WTC11 (cell line): ENCODE data around the gene MYO15B. TPM values are rescaled to one million over a fixed set of nuclear protein-coding genes. Genes with fewer than 3 reads are reported as not detected.

Experiments
- ATAC-seq: fragments of 200-7000 bp; cut with Tn5 transposase; 2 replicates; pipeline ENCODE4 v1.10.0; 2021; ENCODE audit warnings: mild to moderate bottlenecking, moderate library complexity
- CTCF ChIA-PET: fragments of 300-600 bp; sonication (Branson Sonifier 250); formaldehyde crosslinking; loops from one replicate; lab custom pipeline; 2021; ENCODE audit warnings: antibody characterized with exemption; lab: Charles Lee
- POLR2A ChIA-PET: fragments of 350-600 bp; sonication (Branson Sonifier 250); formaldehyde crosslinking; loops from one replicate; lab custom pipeline; 2021; ENCODE audit warnings: antibody characterized with exemption; lab: Charles Lee
- DNase-seq: peaks from one replicate; pipeline ENCODE4 v3.0.0; 2021; ENCODE audit warnings: low spot score
- H3K27ac Mint-ChIP-seq: 2 replicates; pipeline ENCODE4 v1.8.0; 2021; ENCODE audit warnings: mixed read lengths
- H3K27me3 Mint-ChIP-seq: 2 replicates; pipeline ENCODE4 v1.8.0; 2021; ENCODE audit warnings: low read depth, mild to moderate bottlenecking, moderate library complexity, mixed read lengths
- H3K36me3 Mint-ChIP-seq: 2 replicates; pipeline ENCODE4 v1.8.0; 2021; ENCODE audit warnings: mixed read lengths
- H3K4me1 Mint-ChIP-seq: 2 replicates; pipeline ENCODE4 v1.8.0; 2022; ENCODE audit warnings: mixed read lengths
- H3K4me3 Mint-ChIP-seq: 2 replicates; pipeline ENCODE4 v1.8.0; 2021; ENCODE audit warnings: mild to moderate bottlenecking, moderate library complexity, mixed read lengths
- H3K9me3 Mint-ChIP-seq: 2 replicates; pipeline ENCODE4 v1.8.0; 2021; ENCODE audit warnings: mixed read lengths
- E2F4 ChIP-seq: sonication (generic); formaldehyde crosslinking; IDR thresholded peaks from 2 replicates; pipeline ENCODE4 v1.8.1; 2022; ENCODE audit warnings: low read depth, mild to moderate bottlenecking, moderate library complexity, missing genetic modification reagents, borderline replicate concordance
- ETV6 ChIP-seq: sonication (generic); formaldehyde crosslinking; IDR thresholded peaks from 2 replicates; pipeline ENCODE4 v1.8.1; 2022; ENCODE audit warnings: mild to moderate bottlenecking, missing genetic modification reagents
- GTF2I ChIP-seq: fragments of 250-450 bp; sonication (Bioruptor Pico); conservative IDR thresholded peaks from 2 replicates; pipeline ENCODE4 v1.4.0; 2021; ENCODE audit warnings: mild to moderate bottlenecking
- JAZF1 ChIP-seq: fragments of 250-450 bp; sonication (Bioruptor Pico); IDR thresholded peaks from 2 replicates; pipeline ENCODE4 v1.9.0; 2021; ENCODE audit warnings: moderate library complexity, mild to moderate bottlenecking, inconsistent platforms
- KAT7 ChIP-seq: sonication (generic); formaldehyde crosslinking; IDR thresholded peaks from 2 replicates; pipeline ENCODE4 v1.8.1; 2023; ENCODE audit warnings: missing genetic modification reagents, mild to moderate bottlenecking, borderline replicate concordance
- NFE2L1 ChIP-seq: sonication (generic); formaldehyde crosslinking; IDR thresholded peaks from 2 replicates; pipeline ENCODE4 v1.8.1; 2023; ENCODE audit warnings: missing genetic modification reagents
- NR1H2 ChIP-seq: sonication (generic); formaldehyde crosslinking; IDR thresholded peaks from 2 replicates; pipeline ENCODE4 v1.9.0; 2021; ENCODE audit warnings: mild to moderate bottlenecking, moderate library complexity, missing genetic modification reagents
- RORB ChIP-seq: fragments of 250-450 bp; sonication (Bioruptor Pico); IDR thresholded peaks from 2 replicates; pipeline ENCODE4 v1.9.0; 2021; ENCODE audit warnings: mild to moderate bottlenecking
- SMAD3 ChIP-seq: sonication (generic); formaldehyde crosslinking; IDR thresholded peaks from 2 replicates; pipeline ENCODE4 v1.8.0; 2022; ENCODE audit warnings: missing genetic modification reagents, mild to moderate bottlenecking, borderline replicate concordance
- SMAD4 ChIP-seq: sonication (generic); formaldehyde crosslinking; IDR thresholded peaks from 2 replicates; pipeline ENCODE4 v1.8.0; 2022; ENCODE audit warnings: mild to moderate bottlenecking, missing genetic modification reagents
- SOX15 ChIP-seq: fragments of 250-450 bp; sonication (Bioruptor Pico); IDR thresholded peaks from 2 replicates; pipeline ENCODE4 v1.9.0; 2021; ENCODE audit warnings: mild to moderate bottlenecking
- TEAD1 ChIP-seq: sonication (generic); formaldehyde crosslinking; IDR thresholded peaks from 2 replicates; pipeline ENCODE4 v1.8.0; 2022; ENCODE audit warnings: mild to moderate bottlenecking, missing genetic modification reagents
- USF2 ChIP-seq: sonication (generic); formaldehyde crosslinking; IDR thresholded peaks from 2 replicates; pipeline ENCODE4 v1.8.1; 2023; ENCODE audit warnings: mild to moderate bottlenecking, missing genetic modification reagents, moderate library complexity
- ZNF121 ChIP-seq: sonication (generic); formaldehyde crosslinking; IDR thresholded peaks from 2 replicates; pipeline ENCODE4 v1.8.0; 2023; ENCODE audit warnings: missing genetic modification reagents
- ZNF317 ChIP-seq: sonication (generic); formaldehyde crosslinking; IDR thresholded peaks from 2 replicates; pipeline ENCODE4 v1.8.1; 2023; ENCODE audit warnings: low read depth, mild to moderate bottlenecking, moderate library complexity, missing genetic modification reagents, borderline replicate concordance
- ZNF396 ChIP-seq: fragments of 250-450 bp; sonication (Bioruptor Pico); IDR thresholded peaks from 2 replicates; pipeline ENCODE4 v1.8.0; 2021; ENCODE audit warnings: mild to moderate bottlenecking, moderate library complexity, borderline replicate concordance
- ZNF416 ChIP-seq: fragments of 250-450 bp; sonication (Bioruptor Pico); IDR thresholded peaks from 2 replicates; pipeline ENCODE4 v1.9.0; 2021; ENCODE audit warnings: mild to moderate bottlenecking, inconsistent platforms
- total RNA-seq: library from RNA; stranded (reverse); gene quantifications from 3 replicates; pipeline ENCODE4 v1.2.3, GENCODE V29; 2021
- TF ChIP-seq, protein P1 (sequence below): sonication (generic); formaldehyde crosslinking; IDR thresholded peaks from 2 replicates; pipeline ENCODE4 v1.8.1; 2023; ENCODE audit warnings: mild to moderate bottlenecking, missing genetic modification reagents, borderline replicate concordance
- TF ChIP-seq, protein P2 (sequence below): fragments of 250-450 bp; sonication (Bioruptor Pico); IDR thresholded peaks from 2 replicates; pipeline ENCODE4 v1.8.0; 2021; ENCODE audit warnings: mild to moderate bottlenecking
- TF ChIP-seq, protein P3 (sequence below): sonication (generic); formaldehyde crosslinking; IDR thresholded peaks from 2 replicates; pipeline ENCODE4 v1.8.1; 2022; ENCODE audit warnings: mild to moderate bottlenecking, moderate library complexity, missing genetic modification reagents
- TF ChIP-seq, protein P4 (sequence below): fragments of 250-450 bp; sonication (Bioruptor Pico); IDR thresholded peaks from 2 replicates; pipeline ENCODE4 v1.9.0; 2021; ENCODE audit warnings: mild to moderate bottlenecking, borderline replicate concordance

Gene MYO15B
- total RNA-seq, 1 experiment from 2014 or later = 35.6 TPM

GRCh38 chr17:75590849-75591721, 3.5 kb downstream of the MYO15B start (continued):
- TF ChIP-seq, protein P1, sequence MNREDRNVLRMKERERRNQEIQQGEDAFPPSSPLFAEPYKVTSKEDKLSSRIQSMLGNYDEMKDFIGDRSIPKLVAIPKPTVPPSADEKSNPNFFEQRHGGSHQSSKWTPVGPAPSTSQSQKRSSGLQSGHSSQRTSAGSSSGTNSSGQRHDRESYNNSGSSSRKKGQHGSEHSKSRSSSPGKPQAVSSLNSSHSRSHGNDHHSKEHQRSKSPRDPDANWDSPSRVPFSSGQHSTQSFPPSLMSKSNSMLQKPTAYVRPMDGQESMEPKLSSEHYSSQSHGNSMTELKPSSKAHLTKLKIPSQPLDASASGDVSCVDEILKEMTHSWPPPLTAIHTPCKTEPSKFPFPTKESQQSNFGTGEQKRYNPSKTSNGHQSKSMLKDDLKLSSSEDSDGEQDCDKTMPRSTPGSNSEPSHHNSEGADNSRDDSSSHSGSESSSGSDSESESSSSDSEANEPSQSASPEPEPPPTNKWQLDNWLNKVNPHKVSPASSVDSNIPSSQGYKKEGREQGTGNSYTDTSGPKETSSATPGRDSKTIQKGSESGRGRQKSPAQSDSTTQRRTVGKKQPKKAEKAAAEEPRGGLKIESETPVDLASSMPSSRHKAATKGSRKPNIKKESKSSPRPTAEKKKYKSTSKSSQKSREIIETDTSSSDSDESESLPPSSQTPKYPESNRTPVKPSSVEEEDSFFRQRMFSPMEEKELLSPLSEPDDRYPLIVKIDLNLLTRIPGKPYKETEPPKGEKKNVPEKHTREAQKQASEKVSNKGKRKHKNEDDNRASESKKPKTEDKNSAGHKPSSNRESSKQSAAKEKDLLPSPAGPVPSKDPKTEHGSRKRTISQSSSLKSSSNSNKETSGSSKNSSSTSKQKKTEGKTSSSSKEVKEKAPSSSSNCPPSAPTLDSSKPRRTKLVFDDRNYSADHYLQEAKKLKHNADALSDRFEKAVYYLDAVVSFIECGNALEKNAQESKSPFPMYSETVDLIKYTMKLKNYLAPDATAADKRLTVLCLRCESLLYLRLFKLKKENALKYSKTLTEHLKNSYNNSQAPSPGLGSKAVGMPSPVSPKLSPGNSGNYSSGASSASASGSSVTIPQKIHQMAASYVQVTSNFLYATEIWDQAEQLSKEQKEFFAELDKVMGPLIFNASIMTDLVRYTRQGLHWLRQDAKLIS = no peak
- no peak for TF ChIP-seq KAT7 (CRISPR knock-in tag)
- TF ChIP-seq SMAD4 = no peak
- no peak for TF ChIP-seq RORB
- TF ChIP-seq GTF2I = no peak
- no peak for TF ChIP-seq ZNF396

DNA sequence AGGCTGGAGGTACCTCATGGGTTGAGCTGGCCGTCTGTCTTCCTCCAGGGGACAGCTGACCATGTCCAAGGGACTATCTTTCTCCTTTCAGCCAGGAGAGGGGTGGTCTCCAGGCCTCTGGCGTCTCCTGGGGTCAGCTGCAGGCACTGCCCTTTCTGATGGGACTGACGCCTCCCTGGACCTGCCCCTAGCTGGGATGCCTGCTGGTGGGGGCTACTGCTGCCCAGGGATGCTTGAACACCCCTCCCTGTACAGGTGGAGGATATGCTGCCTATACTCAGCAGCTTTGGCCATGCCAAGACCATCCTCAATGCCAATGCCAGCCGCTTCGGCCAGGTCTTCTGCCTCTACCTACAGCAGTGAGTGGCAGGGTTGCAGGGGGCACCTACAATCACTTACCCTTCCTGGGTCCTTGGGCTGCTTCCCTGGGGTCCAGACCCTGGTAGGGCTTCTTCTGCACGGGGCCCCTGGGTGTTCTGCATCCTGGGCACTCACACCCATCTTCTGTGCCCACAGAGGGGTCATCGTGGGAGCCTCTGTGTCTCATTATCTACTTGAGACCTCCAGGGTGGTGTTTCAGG, 4.2 kb downstream of the MYO15B start:
- H3K36me3 Mint-ChIP-seq = no peaks in the 10 kb centered on the region
- no peaks in the 10 kb centered on the region for H3K9me3 Mint-ChIP-seq
- H3K27me3 Mint-ChIP-seq = peaks cover 15% of the 10 kb centered on the region
- ATAC-seq = no peak
- peaks cover 5% of the 10 kb centered on the region for H3K4me1 Mint-ChIP-seq
- CTCF ChIA-PET = interaction anchor here (0.6 to 8.9 kb wide), 10 partner anchors 9 to 239 kb away, joined by 3 to 61 read pairs (median 4); partner anchors contain the start of genes SMIM5 and TSEN54
- H3K27ac Mint-ChIP-seq = no peak overlapping the region
- POLR2A ChIA-PET = no interaction called here
- TF ChIP-seq SMAD4 = no peak
- TF ChIP-seq SMAD3 (CRISPR knock-in tag) = no peak
- TF ChIP-seq ZNF317 (CRISPR knock-in tag) = no peak
- TF ChIP-seq TEAD1 (CRISPR knock-in tag) = no peak
- no peak for TF ChIP-seq ZNF416 (CRISPR knock-in tag)
- TF ChIP-seq USF2 = no peak
- TF ChIP-seq, protein P2, sequence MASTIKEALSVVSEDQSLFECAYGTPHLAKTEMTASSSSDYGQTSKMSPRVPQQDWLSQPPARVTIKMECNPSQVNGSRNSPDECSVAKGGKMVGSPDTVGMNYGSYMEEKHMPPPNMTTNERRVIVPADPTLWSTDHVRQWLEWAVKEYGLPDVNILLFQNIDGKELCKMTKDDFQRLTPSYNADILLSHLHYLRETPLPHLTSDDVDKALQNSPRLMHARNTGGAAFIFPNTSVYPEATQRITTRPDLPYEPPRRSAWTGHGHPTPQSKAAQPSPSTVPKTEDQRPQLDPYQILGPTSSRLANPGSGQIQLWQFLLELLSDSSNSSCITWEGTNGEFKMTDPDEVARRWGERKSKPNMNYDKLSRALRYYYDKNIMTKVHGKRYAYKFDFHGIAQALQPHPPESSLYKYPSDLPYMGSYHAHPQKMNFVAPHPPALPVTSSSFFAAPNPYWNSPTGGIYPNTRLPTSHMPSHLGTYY = no peak
- no peak for TF ChIP-seq ETV6
- no peak for TF ChIP-seq E2F4 (CRISPR knock-in tag)
- no peak for TF ChIP-seq RORB
- no peak for TF ChIP-seq JAZF1 (CRISPR knock-in tag)
- no peak for TF ChIP-seq SOX15
- no peak for TF ChIP-seq NR1H2
- TF ChIP-seq NFE2L1 = no peak
- TF ChIP-seq, protein P3, sequence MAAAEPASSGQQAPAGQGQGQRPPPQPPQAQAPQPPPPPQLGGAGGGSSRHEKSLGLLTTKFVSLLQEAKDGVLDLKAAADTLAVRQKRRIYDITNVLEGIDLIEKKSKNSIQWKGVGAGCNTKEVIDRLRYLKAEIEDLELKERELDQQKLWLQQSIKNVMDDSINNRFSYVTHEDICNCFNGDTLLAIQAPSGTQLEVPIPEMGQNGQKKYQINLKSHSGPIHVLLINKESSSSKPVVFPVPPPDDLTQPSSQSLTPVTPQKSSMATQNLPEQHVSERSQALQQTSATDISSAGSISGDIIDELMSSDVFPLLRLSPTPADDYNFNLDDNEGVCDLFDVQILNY (CRISPR knock-in tag) = no peak
- TF ChIP-seq, protein P4, sequence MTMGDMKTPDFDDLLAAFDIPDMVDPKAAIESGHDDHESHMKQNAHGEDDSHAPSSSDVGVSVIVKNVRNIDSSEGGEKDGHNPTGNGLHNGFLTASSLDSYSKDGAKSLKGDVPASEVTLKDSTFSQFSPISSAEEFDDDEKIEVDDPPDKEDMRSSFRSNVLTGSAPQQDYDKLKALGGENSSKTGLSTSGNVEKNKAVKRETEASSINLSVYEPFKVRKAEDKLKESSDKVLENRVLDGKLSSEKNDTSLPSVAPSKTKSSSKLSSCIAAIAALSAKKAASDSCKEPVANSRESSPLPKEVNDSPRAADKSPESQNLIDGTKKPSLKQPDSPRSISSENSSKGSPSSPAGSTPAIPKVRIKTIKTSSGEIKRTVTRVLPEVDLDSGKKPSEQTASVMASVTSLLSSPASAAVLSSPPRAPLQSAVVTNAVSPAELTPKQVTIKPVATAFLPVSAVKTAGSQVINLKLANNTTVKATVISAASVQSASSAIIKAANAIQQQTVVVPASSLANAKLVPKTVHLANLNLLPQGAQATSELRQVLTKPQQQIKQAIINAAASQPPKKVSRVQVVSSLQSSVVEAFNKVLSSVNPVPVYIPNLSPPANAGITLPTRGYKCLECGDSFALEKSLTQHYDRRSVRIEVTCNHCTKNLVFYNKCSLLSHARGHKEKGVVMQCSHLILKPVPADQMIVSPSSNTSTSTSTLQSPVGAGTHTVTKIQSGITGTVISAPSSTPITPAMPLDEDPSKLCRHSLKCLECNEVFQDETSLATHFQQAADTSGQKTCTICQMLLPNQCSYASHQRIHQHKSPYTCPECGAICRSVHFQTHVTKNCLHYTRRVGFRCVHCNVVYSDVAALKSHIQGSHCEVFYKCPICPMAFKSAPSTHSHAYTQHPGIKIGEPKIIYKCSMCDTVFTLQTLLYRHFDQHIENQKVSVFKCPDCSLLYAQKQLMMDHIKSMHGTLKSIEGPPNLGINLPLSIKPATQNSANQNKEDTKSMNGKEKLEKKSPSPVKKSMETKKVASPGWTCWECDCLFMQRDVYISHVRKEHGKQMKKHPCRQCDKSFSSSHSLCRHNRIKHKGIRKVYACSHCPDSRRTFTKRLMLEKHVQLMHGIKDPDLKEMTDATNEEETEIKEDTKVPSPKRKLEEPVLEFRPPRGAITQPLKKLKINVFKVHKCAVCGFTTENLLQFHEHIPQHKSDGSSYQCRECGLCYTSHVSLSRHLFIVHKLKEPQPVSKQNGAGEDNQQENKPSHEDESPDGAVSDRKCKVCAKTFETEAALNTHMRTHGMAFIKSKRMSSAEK (CRISPR knock-in tag) = no peak
- no peak for TF ChIP-seq ZNF121 (CRISPR knock-in tag)
- DNase-seq = no peak
- no peak overlapping the region for H3K4me3 Mint-ChIP-seq
